GM23248 (cell line): ENCODE data around the gene PRKCE.

ENCODE experiments used
- EZH2 ChIP-seq: fragments of 200-600 bp; sonication (generic); IDR thresholded peaks from 2 replicates; pipeline ENCODE4 v1.6.1; 2018; ENCODE audit warnings: antibody characterized with exemption, mild to moderate bottlenecking; ENCODE audit not compliant: insufficient read depth, poor library complexity, severe bottlenecking
- EZH2phosphoT487 ChIP-seq: fragments of 200-600 bp; sonication (generic); IDR thresholded peaks from 2 replicates; pipeline ENCODE4 v1.6.1; 2018; ENCODE audit warnings: antibody characterized with exemption, moderate library complexity, mild to moderate bottlenecking, low read depth; ENCODE audit not compliant: insufficient read depth

DNA sequence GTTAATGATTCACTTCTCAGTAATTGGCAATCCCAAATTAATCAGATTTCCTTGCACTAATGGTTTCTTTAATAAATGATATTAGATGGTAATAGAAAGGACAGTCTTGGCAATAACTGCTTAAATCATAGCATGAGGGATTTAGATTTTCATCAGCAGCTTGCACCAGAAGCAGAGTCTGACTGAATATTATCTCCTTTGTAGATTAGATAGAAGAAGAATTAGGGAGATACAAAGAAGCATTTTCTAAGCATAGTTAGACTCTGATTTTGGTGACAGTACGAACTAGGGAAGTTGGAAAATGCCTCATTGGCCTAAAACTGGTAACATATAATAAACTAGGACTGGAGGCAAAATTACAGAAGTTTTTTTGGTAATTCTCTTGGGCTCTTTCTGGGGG, 412.9 kb downstream of the PRKCE start:
- TF ChIP-seq EZH2phosphoT487: no peak
- no peak for TF ChIP-seq EZH2
